ENCODE results near the gene IFIT3.
"Not testable (repeated sequence)": the region's sequence is repeated elsewhere in the genome, so short reads cannot be mapped to it uniquely, and the experiment has no call there.

Gene IFIT3

DNA sequence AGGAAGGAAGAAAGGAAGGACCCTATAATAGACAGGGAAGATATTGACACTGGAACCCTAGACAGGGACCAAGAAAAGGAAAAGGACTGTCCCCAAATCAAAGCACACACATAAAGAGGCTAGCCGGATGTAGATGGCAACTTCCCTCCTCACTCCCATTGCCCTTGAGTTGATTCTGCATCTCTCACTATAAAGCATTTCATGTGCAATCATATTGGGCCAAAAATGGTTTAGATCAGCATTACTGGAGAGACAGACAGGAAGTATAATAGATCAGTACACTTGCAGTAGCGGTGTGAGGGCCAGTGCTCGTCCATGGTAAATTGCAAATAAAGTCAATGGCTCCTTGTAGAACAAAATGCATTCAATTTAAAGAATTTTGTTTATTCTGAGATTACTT, 8.4 kb downstream of the IFIT3 start:
- no peak for DNase-seq (ENCODE audit: low spot score)

DNA sequence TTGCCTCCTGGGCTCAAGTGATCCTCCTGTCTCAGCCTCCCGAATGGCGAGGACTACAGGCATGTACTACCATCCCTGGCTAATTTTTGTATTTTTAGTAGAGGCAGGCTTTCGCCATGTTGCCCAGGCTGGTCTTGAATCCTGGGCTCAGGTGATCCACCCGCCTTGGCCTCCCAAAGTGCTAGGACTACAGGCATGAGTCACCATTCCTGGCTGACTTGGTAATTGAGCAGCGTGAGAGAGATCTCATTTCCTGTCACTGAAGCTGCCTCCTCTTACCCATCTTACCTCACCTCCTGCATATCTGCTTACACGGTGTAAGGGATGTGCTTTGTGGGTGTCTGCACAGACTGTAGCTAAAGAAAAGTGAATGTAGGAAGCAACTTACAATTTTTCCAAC, 9.7 kb downstream of the IFIT3 start:
- peak; percentile 70 for DNase-seq (ENCODE audit: low spot score)

DNA sequence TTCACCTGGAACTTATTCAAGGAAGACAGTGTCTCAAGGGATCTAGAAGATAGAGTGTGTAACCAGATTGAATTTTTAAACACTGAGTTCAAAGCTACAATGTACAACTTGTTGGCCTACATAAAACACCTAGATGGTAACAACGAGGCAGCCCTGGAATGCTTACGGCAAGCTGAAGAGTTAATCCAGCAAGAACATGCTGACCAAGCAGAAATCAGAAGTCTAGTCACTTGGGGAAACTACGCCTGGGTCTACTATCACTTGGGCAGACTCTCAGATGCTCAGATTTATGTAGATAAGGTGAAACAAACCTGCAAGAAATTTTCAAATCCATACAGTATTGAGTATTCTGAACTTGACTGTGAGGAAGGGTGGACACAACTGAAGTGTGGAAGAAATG, 10.9 kb downstream of the IFIT3 start:
- DNase-seq (ENCODE audit: low spot score), result no peak

DNA sequence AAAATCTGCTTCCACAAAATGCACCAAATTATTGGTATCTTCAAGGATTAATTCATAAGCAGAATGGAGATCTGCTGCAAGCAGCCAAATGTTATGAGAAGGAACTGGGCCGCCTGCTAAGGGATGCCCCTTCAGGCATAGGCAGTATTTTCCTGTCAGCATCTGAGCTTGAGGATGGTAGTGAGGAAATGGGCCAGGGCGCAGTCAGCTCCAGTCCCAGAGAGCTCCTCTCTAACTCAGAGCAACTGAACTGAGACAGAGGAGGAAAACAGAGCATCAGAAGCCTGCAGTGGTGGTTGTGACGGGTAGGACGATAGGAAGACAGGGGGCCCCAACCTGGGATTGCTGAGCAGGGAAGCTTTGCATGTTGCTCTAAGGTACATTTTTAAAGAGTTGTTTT, 12.1 kb downstream of the IFIT3 start:
- no peak for DNase-seq (ENCODE audit: low spot score)

DNA sequence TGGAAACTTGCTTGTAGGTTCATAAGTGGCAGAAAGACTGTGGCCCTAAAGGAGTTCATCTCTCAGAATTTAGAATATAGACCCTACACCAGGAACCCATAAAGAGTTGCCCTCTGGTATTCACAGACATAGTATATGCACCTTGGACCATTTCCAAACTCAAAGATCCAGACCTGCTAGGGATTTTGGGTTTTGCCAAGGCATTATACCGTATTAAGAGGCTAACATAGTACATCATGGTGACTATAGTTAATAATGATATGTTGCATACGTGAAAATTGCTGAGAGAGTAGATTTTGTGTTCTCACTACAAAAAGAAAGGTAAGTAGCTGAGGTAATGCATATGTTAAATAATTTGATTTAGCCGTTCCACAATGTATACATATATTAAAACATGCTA, 13.9 kb downstream of the IFIT3 start:
- no peak for DNase-seq (ENCODE audit: low spot score)

DNA sequence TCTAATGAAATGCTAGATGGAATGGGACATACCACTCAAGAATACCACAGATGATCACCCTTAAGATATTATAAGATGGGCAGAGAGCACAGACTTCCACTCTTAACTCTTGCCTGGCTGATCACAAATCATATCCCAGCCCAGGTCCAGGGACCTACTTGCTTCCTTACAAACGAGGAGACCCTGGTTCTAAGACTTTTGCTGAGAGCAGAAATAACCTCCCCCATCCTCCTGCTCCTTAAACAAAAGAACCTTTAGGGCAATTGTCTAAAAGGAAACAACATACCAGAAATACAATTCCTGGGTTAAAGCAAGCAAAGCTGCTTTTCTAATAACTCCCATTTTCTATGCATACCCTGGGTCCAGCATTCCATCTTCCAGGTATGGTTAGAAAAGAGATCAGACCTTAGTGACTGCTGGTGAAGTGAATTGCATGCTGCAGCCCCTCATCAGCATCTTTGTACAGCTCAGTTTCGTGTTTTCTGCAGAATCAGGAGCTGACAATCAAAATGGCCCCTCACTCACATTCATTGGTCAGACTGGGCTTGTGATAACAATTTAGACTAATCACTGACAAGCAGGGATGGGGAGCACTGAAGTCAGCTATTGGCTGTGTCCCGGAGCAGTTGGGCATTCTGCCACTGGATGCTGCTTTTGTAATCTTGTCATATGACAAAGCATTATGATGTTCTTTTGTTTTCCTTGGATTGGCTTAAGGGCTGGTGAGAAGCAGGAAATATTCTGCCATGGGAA, 14.6 kb downstream of the IFIT3 start:
- DNase-seq (ENCODE audit: low spot score), result no peak

DNA sequence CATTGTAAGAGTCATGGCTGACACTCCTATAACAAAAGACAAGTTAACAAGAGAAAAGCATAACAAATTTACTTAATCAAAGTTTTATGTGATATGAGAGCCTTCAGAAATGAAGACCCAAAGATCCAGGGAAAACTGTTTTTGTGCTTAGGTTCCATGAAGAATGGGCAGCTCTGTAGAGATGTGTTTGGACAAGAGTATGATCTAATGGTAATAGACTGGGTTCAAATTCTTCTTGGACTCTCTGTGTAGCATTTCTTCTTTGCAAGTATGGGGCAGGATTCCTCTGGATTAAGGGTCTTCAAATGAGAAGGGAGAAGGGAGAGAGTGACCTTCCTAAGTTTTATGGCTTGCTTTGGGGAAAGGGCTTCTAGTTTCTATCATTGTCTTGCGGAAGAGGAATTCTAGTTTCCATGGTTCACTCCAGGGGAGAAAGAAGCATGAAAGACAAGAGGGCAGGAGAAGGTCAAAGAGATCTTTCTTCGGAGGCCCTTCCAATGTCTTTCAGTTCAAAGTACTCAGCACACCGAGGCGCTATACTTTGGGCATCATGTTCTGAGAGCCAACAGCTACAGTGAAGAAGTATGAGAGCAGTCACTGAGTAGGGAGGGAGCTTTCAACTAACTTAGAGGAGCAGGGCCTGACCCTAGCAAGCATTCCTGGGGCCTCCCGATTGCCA, 15.4 kb downstream of the IFIT3 start:
- DNase-seq (ENCODE audit: low spot score), result no peak

DNA sequence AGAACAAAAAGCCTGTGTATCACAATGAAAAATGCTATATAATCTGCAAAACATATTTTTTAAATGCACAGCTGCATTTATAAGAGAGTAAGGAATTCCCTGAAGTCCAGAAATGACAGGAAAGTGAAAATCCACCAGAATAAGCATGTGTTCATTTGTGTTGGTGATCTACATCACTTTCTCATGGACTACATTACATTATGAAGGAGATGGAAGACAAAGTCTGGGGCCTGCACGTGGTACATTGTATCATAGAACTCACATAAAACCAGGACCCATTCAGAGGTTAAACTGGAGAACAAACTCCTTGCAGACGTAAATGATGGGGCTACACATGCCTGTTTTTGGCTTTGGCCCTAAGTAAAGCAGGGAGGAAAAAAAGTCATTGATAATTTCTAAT, 16.4 kb downstream of the IFIT3 start:
- DNase-seq (ENCODE audit: low spot score), result no peak

DNA sequence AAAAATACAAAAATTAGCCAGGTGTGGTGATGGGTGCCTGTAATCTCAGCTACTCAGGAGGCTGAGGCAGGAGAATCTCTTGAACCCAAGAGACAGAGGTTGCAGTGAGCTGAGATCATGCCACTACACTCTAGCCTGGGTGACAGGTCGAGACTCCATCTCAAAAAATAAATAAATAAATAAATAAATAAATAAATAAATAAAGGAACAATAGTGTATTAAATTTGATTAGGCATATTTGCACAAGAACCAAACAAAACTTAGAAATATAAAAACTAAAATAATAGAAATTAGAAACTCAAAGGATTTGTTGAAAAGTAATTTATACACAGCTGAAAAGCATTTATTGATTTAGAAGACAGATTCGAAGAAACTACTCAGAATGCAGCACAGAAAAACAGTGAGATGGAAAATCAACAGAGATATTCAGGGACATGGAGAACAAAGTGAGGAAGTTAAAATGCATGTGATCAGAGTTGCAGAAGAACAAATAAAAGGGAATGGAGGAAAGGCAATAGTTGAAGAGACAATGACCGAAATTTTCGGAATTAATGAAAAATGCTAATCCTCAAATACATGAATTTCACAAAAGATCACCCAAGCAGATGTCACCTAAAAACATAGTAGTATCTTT, 17.7 kb downstream of the IFIT3 start:
- no peak for DNase-seq (ENCODE audit: low spot score)

DNA sequence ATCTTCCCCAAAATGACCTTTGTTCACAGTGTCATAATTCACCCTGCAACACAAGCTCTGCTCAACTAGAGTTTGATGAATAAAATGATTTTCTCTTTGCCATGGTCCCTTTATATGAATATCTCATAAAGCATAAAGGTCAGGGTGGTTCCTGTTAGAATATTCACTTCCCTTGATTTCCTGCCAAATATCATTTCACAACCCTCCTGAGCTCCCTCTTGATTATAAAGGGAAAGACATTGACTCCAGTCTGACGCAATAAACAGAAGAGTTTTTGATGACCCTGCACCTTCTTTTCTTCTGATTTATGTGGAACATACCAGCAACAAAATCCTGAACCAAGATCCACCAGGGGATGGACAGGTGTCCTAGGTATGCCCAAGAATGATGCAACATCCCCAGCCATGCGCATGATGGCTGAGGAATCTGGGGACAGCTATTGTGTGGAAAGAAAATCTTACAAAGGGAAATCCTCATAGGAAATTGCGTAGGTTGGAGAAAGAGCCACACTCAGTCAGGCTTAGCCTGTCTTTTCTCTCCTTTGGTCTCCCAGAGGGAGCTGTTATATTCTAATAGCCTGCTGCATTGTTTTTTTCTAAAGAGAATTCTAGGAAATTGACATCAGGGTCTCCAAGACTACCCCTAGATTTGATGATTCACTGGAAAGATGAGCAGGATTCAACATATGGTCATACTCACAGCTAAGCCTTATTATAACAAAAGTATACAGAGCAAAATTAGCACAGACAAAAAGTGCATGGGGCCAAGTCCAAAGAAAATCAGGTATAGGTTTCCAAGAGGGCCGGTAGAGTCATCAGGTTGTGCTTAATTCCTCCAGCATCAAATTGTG, 18.8 kb downstream of the IFIT3 start:
- no peak for DNase-seq (ENCODE audit: low spot score)

DNA sequence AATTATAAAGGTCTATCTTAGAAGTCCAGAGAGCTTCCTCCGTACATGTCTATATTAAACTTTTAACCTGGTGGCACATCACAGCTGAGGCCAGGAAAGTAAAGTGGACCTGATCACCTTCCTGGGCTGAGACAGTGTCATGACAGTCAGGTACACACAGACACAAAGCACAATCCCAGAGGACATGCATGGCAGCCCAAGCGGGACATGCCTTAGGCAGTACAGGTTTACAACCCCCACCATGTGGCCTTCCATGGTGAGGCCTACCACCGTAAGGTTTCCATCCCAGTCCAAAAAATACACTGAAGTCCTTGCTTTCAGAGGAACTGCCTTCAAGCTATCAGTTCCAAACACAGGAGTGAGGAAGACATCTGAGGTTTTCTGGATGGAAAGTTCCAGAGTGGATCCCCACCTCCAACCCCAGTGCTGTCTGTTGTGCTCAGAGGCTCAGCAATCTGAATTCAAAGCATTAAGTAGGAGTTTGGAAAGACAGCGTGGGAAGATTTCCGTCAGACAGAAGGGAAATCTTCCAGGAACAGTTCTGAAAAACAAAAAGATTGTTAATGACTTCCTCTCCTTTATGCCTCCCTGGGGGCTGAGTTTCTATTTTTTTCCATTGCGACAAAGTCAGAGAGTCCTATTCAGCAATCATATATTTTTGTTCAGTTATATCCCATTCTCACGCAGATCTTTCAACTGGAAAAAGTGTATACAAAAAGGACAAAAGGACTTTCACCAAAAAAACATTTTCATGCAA, 20.1 kb downstream of the IFIT3 start:
- no peak for DNase-seq (ENCODE audit: low spot score)

DNA sequence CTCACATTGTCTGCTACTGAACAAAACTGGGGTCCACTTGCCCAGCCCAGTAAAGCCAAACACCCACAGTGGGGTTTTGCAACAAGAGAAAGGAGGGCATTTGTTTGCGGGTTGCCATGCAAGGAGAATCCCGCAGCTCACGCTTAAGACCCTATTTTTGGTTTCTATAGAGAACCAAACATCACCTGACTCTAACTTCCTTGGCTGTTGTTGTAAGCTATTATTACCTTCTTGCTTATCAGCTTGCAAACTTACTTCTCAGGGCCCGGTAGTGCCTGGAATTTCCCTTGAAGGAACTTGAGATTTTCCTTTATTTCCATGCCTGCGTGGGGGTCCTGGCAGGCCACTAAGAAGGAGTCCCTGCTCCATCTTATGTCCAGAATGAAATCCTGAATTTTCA, 20.7 kb downstream of the IFIT3 start:
- DNase-seq (ENCODE audit: low spot score), result no peak

DNA sequence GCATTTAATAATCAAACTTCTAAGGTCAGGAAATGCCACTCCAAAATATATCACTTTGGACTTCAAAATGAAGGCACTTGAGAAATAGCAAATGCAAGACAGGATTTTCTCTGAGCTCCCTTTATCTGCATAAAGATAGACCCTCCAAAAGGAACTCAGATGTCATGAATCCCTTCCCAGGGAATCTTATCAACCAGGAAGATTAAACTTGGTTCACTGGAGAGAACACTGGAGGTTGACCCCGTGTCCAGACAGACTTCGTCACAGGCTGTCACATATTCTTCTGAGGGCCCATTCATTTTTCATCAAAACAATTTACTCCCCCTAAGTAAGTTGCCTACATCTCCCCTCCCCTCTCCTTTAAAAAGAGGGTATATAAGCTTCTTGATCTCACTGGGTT, 21.2 kb downstream of the IFIT3 start:
- no peak for DNase-seq (ENCODE audit: low spot score)

DNA sequence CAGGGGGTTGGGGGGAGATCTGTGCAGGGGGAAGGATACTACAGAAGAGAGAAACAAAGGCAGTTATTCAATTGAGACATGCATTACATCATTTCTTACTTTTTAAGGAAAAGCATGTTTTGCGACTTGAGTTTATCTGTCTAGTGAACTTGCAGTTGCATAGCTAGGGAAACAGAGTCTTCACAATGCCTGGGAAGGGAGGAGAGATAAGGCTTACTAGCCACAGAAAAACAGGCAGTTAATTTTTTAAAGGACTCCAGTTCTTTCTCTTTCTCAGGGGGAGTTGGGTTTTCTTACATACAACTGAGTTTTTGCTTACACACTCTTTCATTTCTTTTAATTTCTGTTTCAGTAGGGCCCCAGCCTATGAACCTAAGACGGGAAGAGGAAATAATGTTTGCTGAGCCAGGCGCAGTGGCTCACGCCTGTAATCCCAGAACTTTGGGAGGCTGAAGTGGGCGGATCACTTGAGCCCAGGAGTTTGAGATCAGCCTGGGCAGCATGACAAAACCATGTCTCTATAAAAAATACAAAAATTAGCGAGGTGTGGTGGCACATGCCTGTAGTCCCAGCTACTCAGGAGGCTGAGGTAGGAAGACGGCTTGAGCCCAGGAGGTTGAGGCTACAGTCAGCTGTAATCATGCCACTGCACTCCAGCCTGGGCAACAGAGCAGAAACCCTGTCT, 23.0 kb downstream of the IFIT3 start:
- DNase-seq (ENCODE audit: low spot score), result not testable (repeated sequence)

DNA sequence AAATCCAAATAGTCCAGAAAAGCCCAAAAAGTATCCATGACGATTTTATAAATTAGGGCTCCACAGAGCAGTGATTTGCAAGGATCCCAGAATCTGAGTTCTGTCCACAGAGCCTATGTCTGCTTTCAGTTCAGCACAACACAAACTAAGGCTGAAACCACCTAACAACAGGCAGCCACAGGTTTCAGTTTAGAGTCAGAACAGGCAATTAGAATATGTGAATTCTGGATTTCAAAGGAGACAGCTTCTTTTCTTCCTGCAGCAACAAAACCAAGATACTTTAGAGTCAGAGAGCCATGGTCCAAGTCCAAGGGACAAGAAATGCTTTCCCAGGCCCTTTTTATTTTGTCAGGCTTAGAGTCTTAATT, 23.6 kb downstream of the IFIT3 start:
- no peak for DNase-seq (ENCODE audit: low spot score)

DNA sequence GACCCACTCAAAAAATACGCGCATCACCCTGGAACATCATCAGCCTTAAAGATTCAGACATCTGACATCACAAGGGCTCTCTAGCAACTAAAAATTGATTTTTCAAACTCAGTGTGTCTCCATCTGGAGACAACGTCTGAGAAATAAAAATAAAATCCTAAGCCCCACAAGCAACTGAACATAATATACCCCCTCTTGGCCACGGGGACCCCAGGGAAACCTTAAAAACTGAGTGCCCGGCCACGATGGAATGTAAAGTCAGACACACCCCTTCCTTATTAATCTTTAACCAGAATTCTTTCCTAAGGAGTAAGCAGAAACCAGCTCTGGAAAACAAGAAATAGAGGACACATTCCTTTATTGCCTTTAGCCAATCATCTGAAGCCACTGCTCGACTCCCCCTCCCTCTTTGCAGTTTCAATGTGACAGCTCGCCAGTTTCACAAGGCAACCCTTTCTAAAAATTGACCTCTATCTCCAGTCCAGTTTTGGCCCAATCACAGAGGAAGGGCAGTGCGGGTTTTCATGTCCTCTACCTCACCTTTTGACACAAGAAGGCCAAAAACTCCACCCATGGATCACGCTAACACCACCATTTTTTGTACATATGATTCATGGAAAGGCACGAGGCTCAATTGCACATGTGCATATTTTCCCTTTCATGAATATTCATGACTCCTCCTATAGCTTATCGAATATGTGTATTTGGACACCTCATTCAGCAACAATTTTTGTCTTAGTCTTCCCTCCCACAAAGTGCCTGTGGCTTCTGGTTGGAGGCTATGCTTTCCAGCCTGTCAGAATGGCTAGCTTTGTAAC, 24.2 kb downstream of the IFIT3 start:
- DNase-seq (ENCODE audit: low spot score), result no peak

DNA sequence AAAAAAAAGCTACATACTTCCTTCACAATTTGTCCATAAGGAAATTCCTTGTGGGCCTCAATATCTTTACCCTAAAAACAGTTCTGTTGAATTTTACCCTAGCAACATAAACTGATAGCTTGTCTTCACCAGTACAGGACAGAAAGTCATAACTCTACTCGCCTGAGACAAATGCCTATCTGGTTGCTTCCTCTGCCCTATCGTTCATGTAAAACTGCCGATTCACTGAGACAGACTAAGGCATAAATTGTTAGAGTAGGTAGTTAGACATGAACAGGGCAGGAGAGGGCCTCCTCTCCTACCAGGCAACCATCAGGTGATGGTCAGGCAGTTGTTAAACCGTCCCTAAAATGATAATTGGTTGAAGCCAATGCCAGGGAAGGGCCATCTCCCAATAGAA, 25.0 kb downstream of the IFIT3 start:
- DNase-seq (ENCODE audit: low spot score), result no peak

DNA sequence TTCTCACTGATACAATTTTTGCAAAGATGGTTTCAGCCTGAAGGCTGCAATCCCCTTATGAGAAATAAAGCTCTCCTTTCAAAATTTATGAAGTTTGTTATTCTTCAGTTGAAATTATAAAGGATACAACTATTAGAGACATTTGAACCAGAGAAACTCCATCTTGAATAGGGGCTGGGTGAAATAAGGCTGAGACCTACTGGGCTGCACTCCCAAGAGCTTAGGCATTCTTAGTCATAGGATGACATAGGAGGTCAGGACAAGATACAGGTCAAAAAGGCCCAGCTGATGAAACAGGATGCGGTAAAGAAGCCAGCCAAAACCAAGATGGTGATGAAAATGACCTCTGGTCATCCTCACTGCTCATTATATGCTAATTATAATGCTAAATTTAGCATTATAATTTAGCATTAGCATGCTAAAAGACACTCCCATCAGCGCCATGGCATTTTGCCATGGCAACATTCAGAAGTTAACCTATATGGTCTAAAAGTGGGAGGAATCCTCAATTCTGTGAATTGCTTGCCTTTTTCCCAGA, 27.7 kb downstream of the IFIT3 start:
- no peak for DNase-seq (ENCODE audit: low spot score)

DNA sequence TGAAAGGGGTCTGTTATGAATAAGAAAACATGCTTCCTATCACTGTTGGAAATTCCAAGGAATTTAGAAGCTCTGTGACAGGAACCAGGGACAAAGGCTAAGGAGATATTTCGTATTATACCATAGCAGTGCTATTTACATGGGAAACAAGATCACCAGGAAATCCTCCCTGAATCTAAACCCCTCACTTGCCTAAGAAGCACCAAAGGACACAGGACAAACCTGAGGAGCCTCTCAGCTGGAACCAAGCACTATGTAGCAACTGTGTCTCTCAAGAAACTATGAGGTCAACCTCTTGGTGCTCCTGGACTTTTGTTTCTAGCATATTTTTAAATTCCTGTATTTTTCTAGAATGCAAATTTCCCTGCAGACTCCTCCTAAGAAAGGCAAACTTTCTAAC, 29.3 kb downstream of the IFIT3 start:
- no peak for DNase-seq (ENCODE audit: low spot score)

DNA sequence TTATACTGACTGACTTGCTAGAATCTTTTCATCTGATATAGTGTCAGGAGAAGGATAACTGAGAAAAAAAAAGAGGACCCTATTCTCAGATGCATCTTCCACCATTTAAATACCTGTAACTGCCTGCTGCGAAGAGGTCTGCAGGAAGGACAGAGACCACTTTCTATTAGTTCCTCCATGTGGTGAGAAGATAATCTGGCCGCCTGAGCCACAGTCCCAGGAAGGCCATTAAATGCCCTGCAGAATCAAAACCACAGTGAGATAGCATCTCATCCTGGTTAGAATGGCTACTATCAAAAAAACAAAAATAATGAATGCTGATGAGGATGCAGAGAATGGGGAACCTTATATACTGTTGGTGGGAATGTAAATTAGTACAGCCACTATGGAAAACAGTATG, 30.2 kb downstream of the IFIT3 start:
- no peak for DNase-seq (ENCODE audit: low spot score)

All from CD4-positive, alpha-beta T cell treated with Interleukin-2 at 100 ng/mL for 4 hours (primary cell).